ENCODE data around the gene OTOA. TPM values are rescaled to one million over a fixed set of nuclear protein-coding genes. Genes with fewer than 3 reads are reported as not detected.

The OTOA gene
- total and polyA plus RNA-seq, 2 of the 13 experiments (the other 11 are each of a cell fraction or from before 2014, with no cell fraction given), result 0.05 to 0.15 TPM

GRCh38 chr16:21651515-21651914 lies 12.3 kb upstream of the OTOA start (continued):
- TF ChIP-seq, protein P1, sequence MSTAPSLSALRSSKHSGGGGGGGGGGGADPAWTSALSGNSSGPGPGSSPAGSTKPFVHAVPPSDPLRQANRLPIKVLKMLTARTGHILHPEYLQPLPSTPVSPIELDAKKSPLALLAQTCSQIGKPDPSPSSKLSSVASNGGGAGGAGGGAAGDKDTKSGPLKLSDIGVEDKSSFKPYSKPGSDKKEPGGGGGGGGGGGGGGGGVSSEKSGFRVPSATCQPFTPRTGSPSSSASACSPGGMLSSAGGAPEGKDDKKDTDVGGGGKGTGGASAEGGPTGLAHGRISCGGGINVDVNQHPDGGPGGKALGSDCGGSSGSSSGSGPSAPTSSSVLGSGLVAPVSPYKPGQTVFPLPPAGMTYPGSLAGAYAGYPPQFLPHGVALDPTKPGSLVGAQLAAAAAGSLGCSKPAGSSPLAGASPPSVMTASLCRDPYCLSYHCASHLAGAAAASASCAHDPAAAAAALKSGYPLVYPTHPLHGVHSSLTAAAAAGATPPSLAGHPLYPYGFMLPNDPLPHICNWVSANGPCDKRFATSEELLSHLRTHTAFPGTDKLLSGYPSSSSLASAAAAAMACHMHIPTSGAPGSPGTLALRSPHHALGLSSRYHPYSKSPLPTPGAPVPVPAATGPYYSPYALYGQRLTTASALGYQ (CRISPR knock-in tag; IDR thresholded peaks at IDR 0.05), result no peak
- TF ChIP-seq RFXAP (CRISPR knock-in tag; IDR thresholded peaks at IDR 0.05; ENCODE audit: borderline replicate concordance), result no peak
- no peak for TF ChIP-seq ZNF101 (CRISPR knock-in tag; IDR thresholded peaks at IDR 0.05; ENCODE audit: borderline replicate concordance, low read depth)

GRCh38 chr16:21652453-21652852 lies 11.3 kb upstream of the OTOA start, which contains the start of gene IGSF6:
Gene IGSF6 (minus strand): TSS chr16:21652608. CDS start chr16:21652598, 10 bp downstream.
- DNase-seq (ENCODE audit: low spot score) (no peak), ATAC-seq (no peak), FAIRE-seq (no peak)
- Histone ChIP-seq H3K27me3 (ENCODE audit: control insufficient read depth in 1 of 2, insufficient read depth in 2 of 2, low read length in 2 of 2) (no peaks in the 10 kb centered on the region), H3K36me3 (replicated peaks in 1 of 2; ENCODE audit: control insufficient read depth in 1 of 2, insufficient read depth in 2 of 2, low read length in 2 of 2) (peaks cover 13 to 24% of the 10 kb centered on the region in 2 experiments), H3K9me3 (ENCODE audit: low read length) (no peaks in the 10 kb centered on the region), H3K4me3 (replicated peaks in 1 of 3; ENCODE audit: insufficient read depth in 1 of 3, low read depth in 2 of 3, low read length in 3 of 3) (no peak within 1 kb of the TSS), H3K27ac (ENCODE audit: extremely low read length, insufficient read depth, low read length) (no peak within 1 kb of the TSS), H3K4me2 (ENCODE audit: low read depth, low read length) (no peak within 1 kb of the TSS), H3K4me1 (ENCODE audit: insufficient read depth, low read length) (peaks cover 10% of the 10 kb centered on the region), H4K20me1 (ENCODE audit: insufficient read depth, low read length) (peaks cover 3% of the 10 kb centered on the region; the same call in 1 of the 2 replicates), H3K9ac (ENCODE audit: insufficient read depth, low read depth, low read length) (no peak within 1 kb of the TSS), H3K79me2 (ENCODE audit: insufficient read depth, low read length) (no peaks in the 10 kb centered on the region), H2AFZ (ENCODE audit: low read length) (no peak within 1 kb of the TSS)
- ChIA-PET CTCF (ENCODE audit: low intra/inter-chr PET ratio, low total read pairs) (no interaction called here), POLR2A (no interaction called here)
- TF ChIP-seq HHEX (CRISPR knock-in tag; IDR thresholded peaks at IDR 0.05) (no peak), AGO1 (IDR thresholded peaks at IDR 0.05; ENCODE audit: low read depth, low read length, poor library complexity, severe bottlenecking) (no peak), ZNF468 (CRISPR knock-in tag; IDR thresholded peaks at IDR 0.05) (no peak), ZNF577 (CRISPR knock-in tag; IDR thresholded peaks at IDR 0.05; ENCODE audit: borderline replicate concordance, low read depth) (no peak), ZSCAN21 (CRISPR knock-in tag; IDR thresholded peaks at IDR 0.05; ENCODE audit: borderline replicate concordance) (no peak), ATM (IDR thresholded peaks at IDR 0.05; ENCODE audit: borderline replicate concordance) (no peak), CCAR2 (optimal IDR thresholded peaks at IDR 0.05; ENCODE audit: low read depth, low read length) (no peak), HES4 (CRISPR knock-in tag; IDR thresholded peaks at IDR 0.05; ENCODE audit: borderline replicate concordance) (no peak), ZNF235 (CRISPR knock-in tag; IDR thresholded peaks at IDR 0.05; ENCODE audit: borderline replicate concordance) (no peak), MXD4 (CRISPR knock-in tag; IDR thresholded peaks at IDR 0.05) (no peak), ELF1 (CRISPR knock-in tag; IDR thresholded peaks at IDR 0.05) (no peak), FOXK1 (CRISPR knock-in tag; IDR thresholded peaks at IDR 0.05; ENCODE audit: borderline replicate concordance, low read depth) (no peak)
- TF ChIP-seq, protein P2, sequence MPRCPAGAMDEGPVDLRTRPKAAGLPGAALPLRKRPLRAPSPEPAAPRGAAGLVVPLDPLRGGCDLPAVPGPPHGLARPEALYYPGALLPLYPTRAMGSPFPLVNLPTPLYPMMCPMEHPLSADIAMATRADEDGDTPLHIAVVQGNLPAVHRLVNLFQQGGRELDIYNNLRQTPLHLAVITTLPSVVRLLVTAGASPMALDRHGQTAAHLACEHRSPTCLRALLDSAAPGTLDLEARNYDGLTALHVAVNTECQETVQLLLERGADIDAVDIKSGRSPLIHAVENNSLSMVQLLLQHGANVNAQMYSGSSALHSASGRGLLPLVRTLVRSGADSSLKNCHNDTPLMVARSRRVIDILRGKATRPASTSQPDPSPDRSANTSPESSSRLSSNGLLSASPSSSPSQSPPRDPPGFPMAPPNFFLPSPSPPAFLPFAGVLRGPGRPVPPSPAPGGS (CRISPR knock-in tag; IDR thresholded peaks at IDR 0.05), result no peak
- TF ChIP-seq, protein P3, sequence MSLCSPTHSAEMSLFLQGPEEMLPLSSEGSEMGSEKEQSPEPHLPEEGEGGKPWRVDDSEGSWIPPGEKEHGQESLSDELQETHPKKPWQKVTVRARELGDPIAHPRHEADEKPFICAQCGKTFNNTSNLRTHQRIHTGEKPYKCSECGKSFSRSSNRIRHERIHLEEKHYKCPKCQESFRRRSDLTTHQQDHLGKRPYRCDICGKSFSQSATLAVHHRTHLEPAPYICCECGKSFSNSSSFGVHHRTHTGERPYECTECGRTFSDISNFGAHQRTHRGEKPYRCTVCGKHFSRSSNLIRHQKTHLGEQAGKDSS (CRISPR knock-in tag; IDR thresholded peaks at IDR 0.05; ENCODE audit: borderline replicate concordance, low read depth), result no peak
- TF ChIP-seq, protein P4, sequence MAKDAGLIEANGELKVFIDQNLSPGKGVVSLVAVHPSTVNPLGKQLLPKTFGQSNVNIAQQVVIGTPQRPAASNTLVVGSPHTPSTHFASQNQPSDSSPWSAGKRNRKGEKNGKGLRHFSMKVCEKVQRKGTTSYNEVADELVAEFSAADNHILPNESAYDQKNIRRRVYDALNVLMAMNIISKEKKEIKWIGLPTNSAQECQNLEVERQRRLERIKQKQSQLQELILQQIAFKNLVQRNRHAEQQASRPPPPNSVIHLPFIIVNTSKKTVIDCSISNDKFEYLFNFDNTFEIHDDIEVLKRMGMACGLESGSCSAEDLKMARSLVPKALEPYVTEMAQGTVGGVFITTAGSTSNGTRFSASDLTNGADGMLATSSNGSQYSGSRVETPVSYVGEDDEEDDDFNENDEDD (CRISPR knock-in tag; IDR thresholded peaks at IDR 0.05; ENCODE audit: borderline replicate concordance), result no peak
- in situ Hi-C loops (cut with HindIII; ENCODE audit: extremely low pct_ligation_motif_present, low pct_unique_long_range_greater_than_20kb), result no loop called here
- WGBS (ENCODE audit: low lambda C conversion rate), result 98% methylated on average over 6 of the region's 6 CpGs
- intact Hi-C loops (cut with micrococcal nuclease; ENCODE audit: unreplicated experiment), result no loop called here
- no TSS peak for BruUV-seq (replicated peaks)
